OCI-LY3 (cell line): ENCODE results near the gene SLC9A2.

Source experiments
- H2AFZ ChIP-seq: fragments of 200-600, 300-600 bp; shearing (Covaris generic); 2 replicates; pipeline ENCODE4 v1.6.0; 2014; ENCODE audit warnings: antibody characterized with exemption, low read depth, low read length
- H3K27ac ChIP-seq: fragments of 200-600, 300-600 bp; sonication (generic); 2 replicates; pipeline ENCODE4 v1.5.1; 2014; ENCODE audit warnings: mild to moderate bottlenecking, low read length, moderate library complexity, mixed read lengths
- H3K27me3 ChIP-seq: fragments of 200-600, 300-600 bp; sonication (generic); 2 replicates; pipeline ENCODE4 v1.6.1; 2014; ENCODE audit warnings: low read depth, low read length, mixed read lengths
- H3K36me3 ChIP-seq: fragments of 200-600, 300-600 bp; sonication (generic); replicated peaks from 2 replicates; pipeline ENCODE3; 2014; ENCODE audit warnings: low read depth, low read length, mixed read lengths
- H3K4me1 ChIP-seq: fragments of 300-600, 200-600 bp; sonication (generic); 2 replicates; pipeline ENCODE4 v1.6.1; 2014; ENCODE audit warnings: low read length, mixed read lengths
- H3K4me2 ChIP-seq: fragments of 200-600, 300-600 bp; sonication (generic); 2 replicates; pipeline ENCODE4 v1.6.1; 2014; ENCODE audit warnings: low read length, mixed read lengths
- H3K4me3 ChIP-seq: fragments of 300-600, 200-600 bp; sonication (generic); 2 replicates; pipeline ENCODE4 v1.5.1; 2014; ENCODE audit warnings: antibody characterized with exemption, mild to moderate bottlenecking, low read length, moderate library complexity
- H3K79me2 ChIP-seq: fragments of 300-600, 200-600 bp; shearing (Covaris generic); 2 replicates; pipeline ENCODE4 v1.6.1; 2014; ENCODE audit warnings: mild to moderate bottlenecking, low read length, mixed read lengths
- H3K9ac ChIP-seq: fragments of 300-600, 200-600 bp; shearing (Covaris generic); 2 replicates; pipeline ENCODE4 v1.6.0; 2014; ENCODE audit warnings: mild to moderate bottlenecking, low read length, moderate library complexity
- H3K9me3 ChIP-seq: fragments of 200-600, 300-600 bp; shearing (Covaris generic); 2 replicates; pipeline ENCODE4 v1.6.1; 2014; ENCODE audit warnings: low read length, mixed read lengths; ENCODE audit not compliant: insufficient read depth
- H4K20me1 ChIP-seq: fragments of 200-600, 300-600 bp; sonication (generic); 2 replicates; pipeline ENCODE4 v1.6.1; 2016; ENCODE audit warnings: low read length, mixed read lengths; ENCODE audit not compliant: insufficient read depth
- EZH2phosphoT487 ChIP-seq: fragments of 200-600 bp; shearing (Covaris generic); IDR thresholded peaks from 2 replicates; pipeline ENCODE4 v1.6.1; 2018; ENCODE audit warnings: antibody characterized with exemption, mixed run types, low read depth
- TF ChIP-seq, protein P1 (sequence below): fragments of 200-600, 300-600 bp; sonication (generic); IDR thresholded peaks from 2 replicates; pipeline ENCODE4 v1.5.1; 2014; ENCODE audit warnings: antibody characterized with exemption, low read length, low read depth

SLC9A2 gene

DNA sequence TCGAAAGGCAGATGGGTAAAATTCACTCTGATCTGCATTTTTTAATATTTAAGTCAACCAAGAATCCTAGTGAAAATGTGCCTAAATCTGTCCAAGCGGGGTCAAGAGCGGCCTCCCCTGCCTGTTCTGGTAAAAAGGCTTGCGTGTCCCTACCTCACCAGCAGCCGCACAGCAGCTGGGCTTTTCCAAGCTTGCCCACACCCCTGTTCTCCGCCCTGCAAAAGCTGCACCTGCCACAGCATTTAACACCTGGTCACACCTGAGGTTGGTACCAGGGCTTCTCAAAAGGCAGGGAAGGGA, 116.7 kb downstream of the SLC9A2 start:
- peaks cover 16% of the 10 kb centered on the region for H3K4me1 ChIP-seq
- peak overlapping the region; percentile 98 for H2AFZ ChIP-seq
- peak overlapping the region; percentile 92 for H3K4me2 ChIP-seq
- no peaks in the 10 kb centered on the region for H3K27me3 ChIP-seq
- H3K4me3 ChIP-seq = peak overlapping the region; percentile 97
- H3K79me2 ChIP-seq = peaks cover 18% of the 10 kb centered on the region
- TF ChIP-seq, protein P1, sequence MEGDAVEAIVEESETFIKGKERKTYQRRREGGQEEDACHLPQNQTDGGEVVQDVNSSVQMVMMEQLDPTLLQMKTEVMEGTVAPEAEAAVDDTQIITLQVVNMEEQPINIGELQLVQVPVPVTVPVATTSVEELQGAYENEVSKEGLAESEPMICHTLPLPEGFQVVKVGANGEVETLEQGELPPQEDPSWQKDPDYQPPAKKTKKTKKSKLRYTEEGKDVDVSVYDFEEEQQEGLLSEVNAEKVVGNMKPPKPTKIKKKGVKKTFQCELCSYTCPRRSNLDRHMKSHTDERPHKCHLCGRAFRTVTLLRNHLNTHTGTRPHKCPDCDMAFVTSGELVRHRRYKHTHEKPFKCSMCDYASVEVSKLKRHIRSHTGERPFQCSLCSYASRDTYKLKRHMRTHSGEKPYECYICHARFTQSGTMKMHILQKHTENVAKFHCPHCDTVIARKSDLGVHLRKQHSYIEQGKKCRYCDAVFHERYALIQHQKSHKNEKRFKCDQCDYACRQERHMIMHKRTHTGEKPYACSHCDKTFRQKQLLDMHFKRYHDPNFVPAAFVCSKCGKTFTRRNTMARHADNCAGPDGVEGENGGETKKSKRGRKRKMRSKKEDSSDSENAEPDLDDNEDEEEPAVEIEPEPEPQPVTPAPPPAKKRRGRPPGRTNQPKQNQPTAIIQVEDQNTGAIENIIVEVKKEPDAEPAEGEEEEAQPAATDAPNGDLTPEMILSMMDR = no peak
- TF ChIP-seq EZH2phosphoT487 = no peak
- peaks cover 3% of the 10 kb centered on the region for H3K36me3 ChIP-seq
- no peaks in the 10 kb centered on the region for H3K9me3 ChIP-seq
- no peaks in the 10 kb centered on the region for H4K20me1 ChIP-seq
- no peak overlapping the region for H3K27ac ChIP-seq
- H3K9ac ChIP-seq = peak overlapping the region; percentile 85

DNA sequence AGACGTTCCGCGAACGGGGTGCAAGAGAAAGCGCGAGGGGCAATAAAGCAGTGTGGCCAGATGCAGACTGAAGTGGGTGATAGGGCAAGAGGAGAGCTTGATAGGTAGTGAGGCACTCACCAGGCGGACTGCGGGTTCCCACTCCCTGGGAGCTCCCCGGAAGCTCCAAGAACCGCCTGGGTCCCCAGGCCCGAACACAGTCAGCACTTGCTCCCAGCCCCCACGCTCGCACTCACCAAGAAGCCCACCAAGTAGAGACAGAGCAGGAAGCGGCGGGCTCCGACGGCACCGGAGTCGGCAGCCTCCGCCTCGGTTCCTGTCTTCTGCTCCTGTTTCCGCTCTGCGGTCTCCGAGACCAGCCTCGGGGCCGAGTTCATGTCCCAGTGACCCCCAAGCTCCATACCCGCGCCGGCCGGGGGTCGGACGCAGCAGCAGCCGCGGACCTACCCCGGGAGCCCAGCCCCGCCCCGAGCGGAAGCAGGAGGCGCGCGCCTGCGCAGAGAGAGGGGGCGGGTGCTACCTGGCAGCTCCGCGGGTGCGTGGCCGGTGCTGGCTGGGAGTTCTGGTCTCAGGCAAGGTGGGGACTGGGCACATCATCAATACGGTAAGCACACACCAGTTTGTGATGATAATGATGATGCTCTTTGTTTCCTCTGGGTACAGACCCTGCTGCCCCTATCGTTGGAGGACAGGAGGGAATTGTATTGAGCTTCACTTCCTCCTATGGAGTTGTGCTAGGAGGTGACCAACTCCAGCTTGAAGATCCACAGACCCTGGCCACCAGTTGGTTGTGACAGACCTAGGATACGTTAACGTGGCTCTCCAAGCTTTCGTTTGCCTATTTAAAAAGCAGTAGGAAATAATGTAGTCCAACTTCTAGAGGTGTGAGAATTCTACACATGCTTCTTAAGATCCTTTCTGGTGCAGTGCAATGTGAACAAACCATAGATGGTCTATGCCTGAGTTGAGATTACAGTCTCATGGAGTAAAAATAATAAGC, 117.4 kb downstream of the SLC9A2 start:
- Histone ChIP-seq H4K20me1 (no peaks in the 10 kb centered on the region), H3K79me2 (peaks cover 18% of the 10 kb centered on the region), H3K27me3 (no peaks in the 10 kb centered on the region), H3K9me3 (no peaks in the 10 kb centered on the region), H3K4me1 (peaks cover 14% of the 10 kb centered on the region), H2AFZ (peak overlapping the region; percentile 98), H3K27ac (peak overlapping the region; percentile 10; the same call in 1 of the 2 replicates), H3K4me2 (peak overlapping the region; percentile 92), H3K9ac (peak overlapping the region; percentile 85), H3K36me3 (peaks cover 3% of the 10 kb centered on the region), H3K4me3 (peak overlapping the region; percentile 97)
- no peak for TF ChIP-seq EZH2phosphoT487
- TF ChIP-seq, protein P1 = no peak

DNA sequence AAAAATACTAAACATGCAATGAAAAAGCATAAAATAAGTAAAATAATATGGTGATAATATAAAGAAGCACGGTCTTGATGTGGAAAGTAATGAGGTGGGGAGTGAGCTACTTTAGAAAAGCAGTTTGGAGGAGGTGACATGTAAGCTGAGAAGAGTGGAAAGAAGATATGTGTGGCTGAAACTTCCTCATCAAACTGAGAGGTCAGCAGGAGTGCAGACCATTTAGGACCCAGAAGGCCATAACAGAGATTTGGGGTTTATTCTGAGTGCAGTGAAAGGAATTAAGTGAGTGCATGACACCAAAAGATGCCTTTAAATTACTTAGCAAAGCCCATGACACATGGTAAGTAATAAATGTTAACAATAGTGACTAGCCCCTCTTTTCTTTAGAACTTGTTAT, 118.1 kb downstream of the SLC9A2 start:
- Histone ChIP-seq H3K79me2 (peaks cover 18% of the 10 kb centered on the region), H2AFZ (peak overlapping the region; percentile 98), H4K20me1 (no peaks in the 10 kb centered on the region), H3K9me3 (no peaks in the 10 kb centered on the region), H3K4me2 (peak overlapping the region; percentile 92), H3K36me3 (no peaks in the 10 kb centered on the region), H3K27me3 (no peaks in the 10 kb centered on the region), H3K27ac (no peak overlapping the region), H3K4me1 (peaks cover 14% of the 10 kb centered on the region), H3K4me3 (peak overlapping the region; percentile 97), H3K9ac (peak overlapping the region; percentile 85)
- TF ChIP-seq EZH2phosphoT487 = no peak
- TF ChIP-seq, protein P1 = no peak

DNA sequence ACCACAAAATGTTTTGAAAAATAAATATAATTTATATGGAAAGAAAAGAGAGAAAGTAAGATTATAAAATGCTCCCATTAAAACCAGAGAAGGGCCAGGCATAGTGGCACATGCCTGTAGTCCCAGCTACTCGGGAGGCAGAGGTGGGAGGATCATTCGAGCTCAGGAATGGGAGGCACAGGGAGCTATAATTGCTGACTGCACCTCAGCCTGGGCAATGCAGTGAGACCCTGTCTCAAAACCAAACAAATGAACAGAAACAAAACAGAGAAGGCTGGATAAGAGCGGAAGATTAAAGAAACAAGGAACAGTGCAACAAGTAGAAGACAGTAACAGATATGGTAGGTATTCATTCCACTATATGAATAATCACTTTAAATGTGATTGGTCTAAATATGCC, 123.9 kb downstream of the SLC9A2 start:
- no peak overlapping the region for H3K27ac ChIP-seq
- no peak for TF ChIP-seq EZH2phosphoT487
- TF ChIP-seq, protein P1 = no peak
- no peak overlapping the region for H3K9ac ChIP-seq
- no peaks in the 10 kb centered on the region for H4K20me1 ChIP-seq
- no peaks in the 10 kb centered on the region for H3K9me3 ChIP-seq
- H3K4me1 ChIP-seq = no peaks in the 10 kb centered on the region
- no peaks in the 10 kb centered on the region for H3K27me3 ChIP-seq
- H2AFZ ChIP-seq = no peak overlapping the region
- no peaks in the 10 kb centered on the region for H3K36me3 ChIP-seq
- no peak overlapping the region for H3K4me3 ChIP-seq
- H3K79me2 ChIP-seq = no peaks in the 10 kb centered on the region
- no peak overlapping the region for H3K4me2 ChIP-seq
